ENCODE data around the gene TOP2B. TPM values are rescaled to one million over a fixed set of nuclear protein-coding genes. Genes with fewer than 3 reads are reported as not detected.

Gene TOP2B
- total RNA-seq, 2 donors from 2014 or later: 126 to 145 TPM

- Mint-ChIP-seq H3K9me3 (no peaks in the 10 kb centered on the region), H3K4me1 (ENCODE audit: low read depth in 2 of 2) (peaks cover 3 to 6% of the 10 kb centered on the region in 2 donors), H3K27ac (peak overlapping the region in 1 of 2 donors; percentile 16), H3K36me3 (no peaks in the 10 kb centered on the region), H3K4me3 (no peak overlapping the region), H3K27me3 (no peaks in the 10 kb centered on the region)
- DNase-seq (ENCODE audit: low spot score): no peak
- ATAC-seq: no peak
These were observed 75.5 kb downstream of the TOP2B start for GRCh38 chr3:25589104-25589782.

GRCh38 chr3:25588441-25589103 lies 76.1 kb downstream of the TOP2B start:
- no peaks in the 10 kb centered on the region for H3K9me3 Mint-ChIP-seq
- no peak for DNase-seq (ENCODE audit: low spot score)
- peak overlapping the region in 1 of 2 donors; percentile 16 for H3K27ac Mint-ChIP-seq
- H3K27me3 Mint-ChIP-seq: no peaks in the 10 kb centered on the region
- peaks cover 0 to 6% of the 10 kb centered on the region in 2 donors for H3K4me1 Mint-ChIP-seq (ENCODE audit: low read depth in 2 of 2)
- no peak for ATAC-seq
- no peak overlapping the region for H3K4me3 Mint-ChIP-seq
- no peaks in the 10 kb centered on the region for H3K36me3 Mint-ChIP-seq

GRCh38 chr3:25587975-25588374 lies 76.7 kb downstream of the TOP2B start:
- H3K27ac Mint-ChIP-seq: no peak overlapping the region
- DNase-seq (ENCODE audit: low spot score) (no peak), ATAC-seq (no peak)
- no peaks in the 10 kb centered on the region for H3K36me3 Mint-ChIP-seq
- H3K4me1 Mint-ChIP-seq (ENCODE audit: low read depth in 2 of 2): peaks cover 0 to 6% of the 10 kb centered on the region in 2 donors
- no peaks in the 10 kb centered on the region for H3K27me3 Mint-ChIP-seq
- no peaks in the 10 kb centered on the region for H3K9me3 Mint-ChIP-seq
- H3K4me3 Mint-ChIP-seq: no peak overlapping the region

- Mint-ChIP-seq H3K9me3 (no peaks in the 10 kb centered on the region), H3K4me3 (no peak overlapping the region), H3K36me3 (no peaks in the 10 kb centered on the region), H3K27ac (no peak overlapping the region), H3K4me1 (ENCODE audit: low read depth in 2 of 2) (peaks cover 0 to 6% of the 10 kb centered on the region in 2 donors), H3K27me3 (no peaks in the 10 kb centered on the region)
- ATAC-seq (no peak), DNase-seq (ENCODE audit: low spot score) (no peak)
These were observed 77.2 kb downstream of the TOP2B start for GRCh38 chr3:25587526-25587925.

- peaks cover 0 to 6% of the 10 kb centered on the region in 2 donors for H3K4me1 Mint-ChIP-seq (ENCODE audit: low read depth in 2 of 2)
- no peak for DNase-seq (ENCODE audit: low spot score)
- H3K36me3 Mint-ChIP-seq: no peaks in the 10 kb centered on the region
- ATAC-seq: no peak
- H3K27ac Mint-ChIP-seq: no peak overlapping the region
- H3K9me3 Mint-ChIP-seq: no peaks in the 10 kb centered on the region
- H3K27me3 Mint-ChIP-seq: no peaks in the 10 kb centered on the region
- H3K4me3 Mint-ChIP-seq: no peak overlapping the region
These were observed 77.6 kb downstream of the TOP2B start for GRCh38 chr3:25587094-25587493.

GRCh38 chr3:25586553-25586952 lies 78.2 kb downstream of the TOP2B start:
- Mint-ChIP-seq H3K27me3 (no peaks in the 10 kb centered on the region), H3K9me3 (no peaks in the 10 kb centered on the region), H3K4me1 (ENCODE audit: low read depth in 2 of 2) (peaks cover 0 to 6% of the 10 kb centered on the region in 2 donors), H3K36me3 (no peaks in the 10 kb centered on the region), H3K4me3 (no peak overlapping the region), H3K27ac (no peak overlapping the region)
- no peak for ATAC-seq
- DNase-seq (ENCODE audit: low spot score): no peak

GRCh38 chr3:25586167-25586505 lies 78.6 kb downstream of the TOP2B start:
- no peaks in the 10 kb centered on the region for H3K27me3 Mint-ChIP-seq
- DNase-seq (ENCODE audit: low spot score) (no peak), ATAC-seq (no peak)
- no peaks in the 10 kb centered on the region for H3K36me3 Mint-ChIP-seq
- H3K4me1 Mint-ChIP-seq (ENCODE audit: low read depth in 2 of 2): peaks cover 0 to 6% of the 10 kb centered on the region in 2 donors
- H3K4me3 Mint-ChIP-seq: no peak overlapping the region
- no peaks in the 10 kb centered on the region for H3K9me3 Mint-ChIP-seq
- no peak overlapping the region for H3K27ac Mint-ChIP-seq

- H3K4me1 Mint-ChIP-seq (ENCODE audit: low read depth in 2 of 2): peaks cover 0 to 6% of the 10 kb centered on the region in 2 donors
- no peaks in the 10 kb centered on the region for H3K27me3 Mint-ChIP-seq
- no peak overlapping the region for H3K4me3 Mint-ChIP-seq
- no peak overlapping the region for H3K27ac Mint-ChIP-seq
- ATAC-seq (no peak), DNase-seq (ENCODE audit: low spot score) (no peak)
- no peaks in the 10 kb centered on the region for H3K9me3 Mint-ChIP-seq
- H3K36me3 Mint-ChIP-seq: no peaks in the 10 kb centered on the region
These were observed 79.1 kb downstream of the TOP2B start for GRCh38 chr3:25585361-25586166.

GRCh38 chr3:25584011-25584789 lies 80.5 kb downstream of the TOP2B start:
- ATAC-seq (no peak), DNase-seq (ENCODE audit: low spot score) (no peak)
- Mint-ChIP-seq H3K27ac (no peak overlapping the region), H3K36me3 (no peaks in the 10 kb centered on the region), H3K4me1 (ENCODE audit: low read depth in 2 of 2) (peaks cover 0 to 6% of the 10 kb centered on the region in 2 donors), H3K9me3 (no peaks in the 10 kb centered on the region), H3K27me3 (no peaks in the 10 kb centered on the region), H3K4me3 (no peak overlapping the region)

- Mint-ChIP-seq H3K27me3 (peaks cover 0 to 2% of the 10 kb centered on the region in 2 donors), H3K4me3 (no peak overlapping the region), H3K4me1 (ENCODE audit: low read depth in 2 of 2) (no peaks in the 10 kb centered on the region), H3K27ac (no peak overlapping the region), H3K9me3 (no peaks in the 10 kb centered on the region), H3K36me3 (no peaks in the 10 kb centered on the region)
- no peak for ATAC-seq
- DNase-seq (ENCODE audit: low spot score): no peak
These were observed 81.4 kb downstream of the TOP2B start for GRCh38 chr3:25583343-25583742.

GRCh38 chr3:25582242-25582641 lies 82.5 kb downstream of the TOP2B start:
- H3K4me3 Mint-ChIP-seq: no peak overlapping the region
- H3K9me3 Mint-ChIP-seq: no peaks in the 10 kb centered on the region
- H3K27ac Mint-ChIP-seq: no peak overlapping the region
- DNase-seq (ENCODE audit: low spot score): no peak
- H3K27me3 Mint-ChIP-seq: peaks cover 0 to 3% of the 10 kb centered on the region in 2 donors
- peak; percentile 67 to 71 for ATAC-seq
- H3K36me3 Mint-ChIP-seq: no peaks in the 10 kb centered on the region
- no peaks in the 10 kb centered on the region for H3K4me1 Mint-ChIP-seq (ENCODE audit: low read depth in 2 of 2)

GRCh38 chr3:25581823-25582222 lies 82.9 kb downstream of the TOP2B start:
- peak in 1 of 2 donors; percentile 22 for ATAC-seq
- Mint-ChIP-seq H3K27me3 (peaks cover 3% of the 10 kb centered on the region in 2 donors), H3K27ac (no peak overlapping the region), H3K4me3 (no peak overlapping the region), H3K9me3 (no peaks in the 10 kb centered on the region), H3K36me3 (no peaks in the 10 kb centered on the region), H3K4me1 (ENCODE audit: low read depth in 2 of 2) (no peaks in the 10 kb centered on the region)
- DNase-seq (ENCODE audit: low spot score): no peak

- no peak overlapping the region for H3K4me3 Mint-ChIP-seq
- DNase-seq (ENCODE audit: low spot score): no peak
- no peak overlapping the region for H3K27ac Mint-ChIP-seq
- ATAC-seq: no peak
- H3K4me1 Mint-ChIP-seq (ENCODE audit: low read depth in 2 of 2): no peaks in the 10 kb centered on the region
- peaks cover 6 to 7% of the 10 kb centered on the region in 2 donors for H3K27me3 Mint-ChIP-seq
- H3K9me3 Mint-ChIP-seq: no peaks in the 10 kb centered on the region
- no peaks in the 10 kb centered on the region for H3K36me3 Mint-ChIP-seq
These were observed 83.4 kb downstream of the TOP2B start for GRCh38 chr3:25581335-25581734.

All from natural killer cell treated with Interleukin-12 subunit alpha and Interleukin-12 subunit beta and Interleukin-15 and Interleukin-18, amount 100 ng/mL, for 72 hours (primary cell).